Measurements from ENCODE around the gene OR4C12.
A peak's percentile ranks its signal among the peaks of the same experiment; 100 is the strongest.
"Not testable (repeated sequence)": the region's sequence is repeated elsewhere in the genome, so short reads cannot be mapped to it uniquely, and the experiment has no call there.

The OR4C12 gene

DNA sequence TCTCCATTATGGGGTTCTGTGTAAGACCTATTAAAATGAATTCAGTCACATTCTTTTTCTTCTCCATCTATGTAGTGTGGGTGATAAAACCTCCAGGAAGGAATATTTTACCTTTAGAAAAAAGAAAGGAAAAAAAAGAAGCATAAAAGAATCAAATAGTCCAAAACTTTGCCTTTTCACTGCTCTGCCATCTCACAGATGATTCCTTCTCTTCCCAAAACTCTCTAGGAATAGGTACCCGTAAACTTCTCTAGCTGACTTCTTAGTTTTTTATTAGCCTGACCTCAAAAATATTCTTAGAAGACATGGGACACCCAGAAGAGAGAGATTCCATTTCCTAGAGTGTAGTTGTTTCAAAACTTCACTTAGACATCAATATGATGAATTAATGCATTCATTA is at the start of gene OR4C12:
Gene OR4C12, minus strand, starts transcription at position 101 of the 400 bp plus-strand sequence. Its CDS starts 34 bp downstream, at position 67.
- not testable (repeated sequence) for H3K9ac ChIP-seq (ENCODE audit: low read length); H4K20me1 ChIP-seq (ENCODE audit: insufficient read depth, low read length); H3K27me3 ChIP-seq (ENCODE audit: low read depth, low read length); H3K9me3 ChIP-seq (ENCODE audit: insufficient read depth, low read length); H3K4me2 ChIP-seq (ENCODE audit: low read length); H3K4me1 ChIP-seq (ENCODE audit: low read length); H3K36me3 ChIP-seq (replicated peaks; ENCODE audit: low read depth, low read length); H3K27ac ChIP-seq (ENCODE audit: low read length); H3K4me3 ChIP-seq (ENCODE audit: low read length); H2AFZ ChIP-seq (ENCODE audit: low read depth, low read length); H3K79me2 ChIP-seq (ENCODE audit: low read length)

DNA sequence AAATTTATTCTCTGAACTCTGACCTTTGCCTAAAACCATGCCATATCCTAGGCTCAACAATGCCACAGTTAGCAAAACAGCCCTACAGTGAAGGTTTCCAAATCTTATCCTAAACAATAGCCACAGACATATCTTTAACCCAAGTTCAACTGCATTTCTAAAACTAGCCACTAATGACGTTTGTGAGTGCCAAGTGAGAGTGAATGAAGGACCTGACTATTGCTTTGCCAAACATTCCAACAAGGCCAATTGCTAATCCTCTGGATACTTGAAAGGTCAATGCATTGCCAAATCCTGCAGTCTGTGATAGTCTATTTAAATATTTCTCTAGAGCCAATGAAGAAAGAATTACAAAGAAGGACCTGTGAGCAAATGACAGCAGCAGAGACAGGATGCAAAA is 47.9 kb upstream of the OR4C12 start:
- H3K27me3 ChIP-seq (ENCODE audit: low read depth, low read length): no peaks in the 10 kb centered on the region
- no peak overlapping the region for H2AFZ ChIP-seq (ENCODE audit: low read depth, low read length)
- H3K4me2 ChIP-seq (ENCODE audit: low read length): no peak overlapping the region
- H3K79me2 ChIP-seq (ENCODE audit: low read length): no peaks in the 10 kb centered on the region
- no peak overlapping the region for H3K27ac ChIP-seq (ENCODE audit: low read length)
- H3K9ac ChIP-seq (ENCODE audit: low read length): no peak overlapping the region
- no peaks in the 10 kb centered on the region for H3K4me1 ChIP-seq (ENCODE audit: low read length)
- H3K9me3 ChIP-seq (ENCODE audit: insufficient read depth, low read length): no peaks in the 10 kb centered on the region
- H4K20me1 ChIP-seq (ENCODE audit: insufficient read depth, low read length): no peaks in the 10 kb centered on the region
- TF ChIP-seq, protein P1, sequence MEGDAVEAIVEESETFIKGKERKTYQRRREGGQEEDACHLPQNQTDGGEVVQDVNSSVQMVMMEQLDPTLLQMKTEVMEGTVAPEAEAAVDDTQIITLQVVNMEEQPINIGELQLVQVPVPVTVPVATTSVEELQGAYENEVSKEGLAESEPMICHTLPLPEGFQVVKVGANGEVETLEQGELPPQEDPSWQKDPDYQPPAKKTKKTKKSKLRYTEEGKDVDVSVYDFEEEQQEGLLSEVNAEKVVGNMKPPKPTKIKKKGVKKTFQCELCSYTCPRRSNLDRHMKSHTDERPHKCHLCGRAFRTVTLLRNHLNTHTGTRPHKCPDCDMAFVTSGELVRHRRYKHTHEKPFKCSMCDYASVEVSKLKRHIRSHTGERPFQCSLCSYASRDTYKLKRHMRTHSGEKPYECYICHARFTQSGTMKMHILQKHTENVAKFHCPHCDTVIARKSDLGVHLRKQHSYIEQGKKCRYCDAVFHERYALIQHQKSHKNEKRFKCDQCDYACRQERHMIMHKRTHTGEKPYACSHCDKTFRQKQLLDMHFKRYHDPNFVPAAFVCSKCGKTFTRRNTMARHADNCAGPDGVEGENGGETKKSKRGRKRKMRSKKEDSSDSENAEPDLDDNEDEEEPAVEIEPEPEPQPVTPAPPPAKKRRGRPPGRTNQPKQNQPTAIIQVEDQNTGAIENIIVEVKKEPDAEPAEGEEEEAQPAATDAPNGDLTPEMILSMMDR (IDR thresholded peaks at IDR 0.05; ENCODE audit: low read depth, low read length): no peak
- TF ChIP-seq EZH2phosphoT487 (IDR thresholded peaks at IDR 0.05; ENCODE audit: low read depth): no peak
- H3K36me3 ChIP-seq (replicated peaks; ENCODE audit: low read depth, low read length): no peaks in the 10 kb centered on the region
- no peak overlapping the region for H3K4me3 ChIP-seq (ENCODE audit: low read length)

DNA sequence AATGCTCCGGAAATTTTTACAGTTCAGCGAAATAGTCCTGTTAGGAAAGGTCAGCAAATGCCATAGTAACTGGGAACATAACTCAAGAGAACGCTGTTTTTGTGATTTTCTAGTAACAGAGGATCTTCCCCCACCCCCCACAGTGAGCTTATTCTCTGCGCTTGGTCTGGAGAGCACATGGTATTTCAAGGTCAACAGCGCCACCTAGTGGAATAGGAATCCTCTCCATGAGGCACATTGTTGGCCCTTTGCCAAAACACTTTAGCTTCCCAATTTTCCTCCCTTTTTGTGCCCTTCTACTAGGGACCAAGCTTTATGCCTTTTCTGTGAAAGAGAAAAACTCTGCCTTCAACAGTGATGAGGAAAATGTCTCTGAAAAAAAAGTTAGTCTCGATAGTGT is 13.2 kb upstream of the OR4C12 start:
- Histone ChIP-seq H3K79me2 (ENCODE audit: low read length) (no peaks in the 10 kb centered on the region), H3K27me3 (ENCODE audit: low read depth, low read length) (no peaks in the 10 kb centered on the region; the same call in 1 of the 2 replicates), H3K9me3 (ENCODE audit: insufficient read depth, low read length) (no peaks in the 10 kb centered on the region), H3K36me3 (replicated peaks; ENCODE audit: low read depth, low read length) (no peaks in the 10 kb centered on the region), H3K27ac (ENCODE audit: low read length) (no peak overlapping the region), H3K4me1 (ENCODE audit: low read length) (peaks cover 20% of the 10 kb centered on the region), H2AFZ (ENCODE audit: low read depth, low read length) (no peak overlapping the region), H4K20me1 (ENCODE audit: insufficient read depth, low read length) (no peaks in the 10 kb centered on the region), H3K4me3 (ENCODE audit: low read length) (no peak overlapping the region), H3K9ac (ENCODE audit: low read length) (no peak overlapping the region), H3K4me2 (ENCODE audit: low read length) (peak overlapping the region; percentile 49)
- no peak for TF ChIP-seq EZH2phosphoT487 (IDR thresholded peaks at IDR 0.05; ENCODE audit: low read depth)
- TF ChIP-seq, protein P1 (IDR thresholded peaks at IDR 0.05; ENCODE audit: low read depth, low read length): peak; percentile 78

DNA sequence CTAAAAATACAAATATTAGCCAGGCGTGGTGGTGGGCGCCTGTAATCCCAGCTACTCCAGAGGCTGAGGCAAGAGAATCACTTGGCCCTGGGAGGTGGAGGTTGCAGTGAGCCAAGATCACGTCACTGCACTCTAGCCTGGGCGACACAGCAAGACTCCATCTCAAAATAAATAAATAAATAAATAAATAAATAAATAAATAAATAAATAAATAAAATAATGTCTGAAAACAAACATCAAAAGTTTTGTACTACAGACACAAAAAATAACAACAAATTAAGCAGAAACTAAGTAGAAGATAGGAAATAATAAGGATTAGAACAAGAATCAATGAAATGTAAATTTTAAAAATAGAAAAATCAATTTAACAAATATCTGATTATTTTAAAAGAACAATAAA is 8.9 kb downstream of the OR4C12 start:
- H3K4me2 ChIP-seq (ENCODE audit: low read length); H3K27me3 ChIP-seq (ENCODE audit: low read depth, low read length); H3K27ac ChIP-seq (ENCODE audit: low read length); H2AFZ ChIP-seq (ENCODE audit: low read depth, low read length); H3K79me2 ChIP-seq (ENCODE audit: low read length); H3K4me3 ChIP-seq (ENCODE audit: low read length); H3K9ac ChIP-seq (ENCODE audit: low read length); H3K9me3 ChIP-seq (ENCODE audit: insufficient read depth, low read length); H4K20me1 ChIP-seq (ENCODE audit: insufficient read depth, low read length); H3K4me1 ChIP-seq (ENCODE audit: low read length); H3K36me3 ChIP-seq (replicated peaks; ENCODE audit: low read depth, low read length): not testable (repeated sequence)

DNA sequence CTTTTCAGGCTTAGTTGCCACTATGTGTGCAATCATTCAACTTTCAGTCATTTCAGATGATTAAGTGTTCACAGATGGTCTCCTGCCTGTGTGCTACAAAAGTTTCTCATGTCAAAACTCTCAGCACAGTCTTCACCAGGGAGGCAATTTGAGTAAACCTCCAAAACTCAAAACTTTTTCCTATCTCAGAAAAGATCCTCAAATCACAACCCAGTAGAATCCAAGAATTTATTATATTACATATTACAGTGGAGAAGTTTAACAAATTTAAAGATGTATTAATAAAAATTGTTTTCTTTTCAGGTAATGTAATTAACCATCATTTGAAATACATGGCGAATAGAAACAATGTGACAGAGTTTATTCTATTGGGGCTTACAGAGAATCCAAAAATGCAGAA is 30.2 kb downstream of the OR4C12 start, which contains the start of gene OR4C13:
Gene OR4C13, plus strand, starts transcription at position 301 of the 400 bp plus-strand sequence. Its CDS starts 32 bp downstream, at position 333.
- Histone ChIP-seq H3K4me2 (ENCODE audit: low read length) (no peak within 1 kb of the TSS), H3K4me1 (ENCODE audit: low read length) (no peaks in the 10 kb centered on the region), H3K9me3 (ENCODE audit: insufficient read depth, low read length) (no peaks in the 10 kb centered on the region), H2AFZ (ENCODE audit: low read depth, low read length) (no peak within 1 kb of the TSS), H3K27me3 (ENCODE audit: low read depth, low read length) (no peaks in the 10 kb centered on the region), H4K20me1 (ENCODE audit: insufficient read depth, low read length) (no peaks in the 10 kb centered on the region), H3K79me2 (ENCODE audit: low read length) (no peaks in the 10 kb centered on the region), H3K9ac (ENCODE audit: low read length) (no peak within 1 kb of the TSS), H3K4me3 (ENCODE audit: low read length) (no peak within 1 kb of the TSS), H3K27ac (ENCODE audit: low read length) (no peak within 1 kb of the TSS), H3K36me3 (replicated peaks; ENCODE audit: low read depth, low read length) (no peaks in the 10 kb centered on the region)
- TF ChIP-seq, protein P1 (IDR thresholded peaks at IDR 0.05; ENCODE audit: low read depth, low read length): no peak

DNA sequence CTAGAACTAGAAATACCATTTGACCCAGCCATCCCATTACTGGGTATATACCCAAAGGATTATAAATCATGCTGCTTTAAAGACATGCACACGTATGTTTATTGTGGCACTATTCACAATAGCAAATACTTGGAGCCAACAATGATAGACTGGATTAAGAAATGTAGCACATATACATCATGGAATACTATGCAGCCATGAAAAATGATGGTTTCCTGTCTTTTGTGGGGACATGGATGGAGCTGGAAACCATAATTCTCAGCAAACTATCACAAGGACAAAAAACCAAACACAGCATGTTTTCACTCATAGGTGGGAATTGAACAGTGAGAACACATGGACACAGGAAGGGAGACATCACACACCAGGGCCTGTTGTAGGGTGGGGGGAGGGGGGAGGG is 33.6 kb downstream of the OR4C12 start:
- H3K27ac ChIP-seq (ENCODE audit: low read length); H3K4me2 ChIP-seq (ENCODE audit: low read length); H3K4me3 ChIP-seq (ENCODE audit: low read length); H3K9me3 ChIP-seq (ENCODE audit: insufficient read depth, low read length); H3K79me2 ChIP-seq (ENCODE audit: low read length); H3K9ac ChIP-seq (ENCODE audit: low read length); H3K4me1 ChIP-seq (ENCODE audit: low read length); H3K27me3 ChIP-seq (ENCODE audit: low read depth, low read length); H2AFZ ChIP-seq (ENCODE audit: low read depth, low read length); H3K36me3 ChIP-seq (replicated peaks; ENCODE audit: low read depth, low read length); H4K20me1 ChIP-seq (ENCODE audit: insufficient read depth, low read length): not testable (repeated sequence)

All from OCI-LY3 (cell line).